Hindlimb muscle (tissue), 1 donor: ENCODE measurements around the gene CHD9. TPM values are rescaled to one million over a fixed set of nuclear protein-coding genes. Genes with fewer than 3 reads are reported as not detected.
"Not testable (repeated sequence)": the region's sequence is repeated elsewhere in the genome, so short reads cannot be mapped to it uniquely, and the experiment has no call there.

Experiments
- DNase-seq: peaks from one replicate; pipeline ENCODE4 v3.0.0-alpha.2; 2013
- polyA plus RNA-seq: library from polyadenylated mRNA; unstranded; fragments of 120-200 nt; gene quantifications from one replicate; pipeline ENCODE4 v1.2.1, GENCODE V29; 2013; ENCODE audit not compliant: insufficient read length

Gene CHD9, protein sequence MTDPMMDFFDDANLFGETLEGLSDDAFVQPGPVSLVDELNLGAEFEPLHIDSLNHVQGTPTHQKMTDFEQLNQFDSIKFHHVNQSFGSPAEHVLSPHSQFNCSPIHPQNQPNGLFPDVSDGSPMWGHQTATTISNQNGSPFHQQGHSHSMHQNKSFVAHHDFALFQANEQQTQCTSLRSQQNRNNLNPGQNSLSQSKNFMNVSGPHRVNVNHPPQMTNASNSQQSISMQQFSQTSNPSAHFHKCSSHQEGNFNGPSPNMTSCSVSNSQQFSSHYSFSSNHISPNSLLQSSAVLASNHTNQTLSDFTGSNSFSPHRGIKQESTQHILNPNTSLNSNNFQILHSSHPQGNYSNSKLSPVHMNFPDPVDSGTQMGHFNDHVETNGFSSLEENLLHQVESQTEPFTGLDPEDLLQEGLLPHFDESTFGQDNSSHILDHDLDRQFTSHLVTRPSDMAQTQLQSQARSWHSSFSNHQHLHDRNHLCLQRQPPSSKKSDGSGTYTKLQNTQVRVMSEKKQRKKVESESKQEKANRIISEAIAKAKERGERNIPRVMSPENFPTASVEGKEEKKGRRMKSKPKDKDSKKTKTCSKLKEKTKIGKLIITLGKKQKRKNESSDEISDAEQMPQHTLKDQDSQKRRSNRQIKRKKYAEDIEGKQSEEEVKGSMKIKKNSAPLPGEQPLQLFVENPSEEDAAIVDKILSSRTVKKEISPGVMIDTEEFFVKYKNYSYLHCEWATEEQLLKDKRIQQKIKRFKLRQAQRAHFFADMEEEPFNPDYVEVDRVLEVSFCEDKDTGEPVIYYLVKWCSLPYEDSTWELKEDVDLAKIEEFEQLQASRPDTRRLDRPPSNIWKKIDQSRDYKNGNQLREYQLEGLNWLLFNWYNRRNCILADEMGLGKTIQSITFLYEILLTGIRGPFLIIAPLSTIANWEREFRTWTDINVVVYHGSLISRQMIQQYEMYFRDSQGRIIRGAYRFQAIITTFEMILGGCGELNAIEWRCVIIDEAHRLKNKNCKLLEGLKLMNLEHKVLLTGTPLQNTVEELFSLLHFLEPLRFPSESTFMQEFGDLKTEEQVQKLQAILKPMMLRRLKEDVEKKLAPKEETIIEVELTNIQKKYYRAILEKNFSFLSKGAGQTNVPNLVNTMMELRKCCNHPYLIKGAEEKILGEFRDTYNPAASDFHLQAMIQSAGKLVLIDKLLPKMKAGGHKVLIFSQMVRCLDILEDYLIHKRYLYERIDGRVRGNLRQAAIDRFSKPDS (N-terminal part only)
- polyA plus RNA-seq, result 45.7 TPM

DNA sequence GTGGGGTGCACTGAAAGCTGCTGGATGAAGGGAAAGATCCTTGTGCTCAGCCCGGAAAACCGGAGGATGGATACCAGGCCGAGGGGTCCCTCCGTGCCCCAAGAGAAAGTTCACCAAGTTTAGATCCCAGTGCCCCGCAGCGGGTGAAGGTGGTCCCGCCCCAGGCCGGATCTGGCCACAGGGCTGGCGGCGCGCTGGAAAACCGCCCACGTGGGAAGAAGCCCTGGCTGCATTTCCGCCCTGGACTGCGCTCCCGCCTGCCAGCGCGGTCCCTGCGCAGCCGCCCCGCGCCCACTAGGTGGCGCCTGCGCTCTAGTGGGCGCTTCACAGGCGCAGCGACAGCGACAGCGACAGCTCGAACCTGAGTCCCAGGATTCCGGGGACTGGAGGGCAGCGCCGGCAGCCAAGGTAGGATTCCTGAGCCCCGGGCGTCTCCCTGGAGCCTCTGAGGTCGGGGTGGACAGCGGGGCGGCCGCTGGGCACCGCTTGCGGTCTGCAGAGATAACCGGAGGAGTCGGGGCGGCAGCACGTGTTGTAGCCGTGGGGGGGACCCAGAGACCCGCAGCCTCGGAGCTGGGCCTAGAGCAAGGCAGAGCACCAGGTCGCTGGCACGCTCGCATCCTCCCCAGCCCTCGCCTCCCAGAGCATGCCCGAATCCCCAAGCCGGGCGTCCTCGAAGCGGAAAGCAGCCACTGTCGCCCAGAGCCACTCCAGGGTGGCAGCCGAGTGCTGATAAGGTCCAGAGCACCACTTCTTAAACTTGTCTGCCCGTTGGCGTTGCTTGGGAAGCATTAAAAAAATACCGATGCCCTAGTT lies at the start of gene CHD9:
CHD9 (plus strand) TSS at position 322 of the 816 bp plus-strand sequence. CDS start 101,099 bp downstream, outside the sequence.
- DNase-seq, result peak; percentile 94

DNA sequence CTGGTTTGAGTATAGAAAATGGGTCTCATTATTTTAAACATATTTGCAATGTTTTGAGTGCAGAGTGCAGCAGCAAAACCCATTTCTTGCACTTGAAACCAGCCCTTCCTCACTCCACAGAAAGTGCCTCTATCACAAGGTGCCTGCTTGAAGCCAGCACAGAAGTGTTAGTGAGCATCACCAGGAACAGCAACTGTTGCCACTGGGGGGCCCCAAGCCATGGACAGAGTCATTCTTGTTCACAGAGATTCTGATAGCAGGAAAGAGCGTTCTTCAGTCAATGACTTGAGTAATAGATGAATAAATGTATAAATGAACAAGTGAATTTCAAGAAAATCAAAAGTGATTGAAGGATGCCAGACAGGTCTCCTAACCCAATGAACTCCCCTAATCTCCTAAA lies 47.7 kb upstream of the CHD9 start:
- DNase-seq, result no peak

DNA sequence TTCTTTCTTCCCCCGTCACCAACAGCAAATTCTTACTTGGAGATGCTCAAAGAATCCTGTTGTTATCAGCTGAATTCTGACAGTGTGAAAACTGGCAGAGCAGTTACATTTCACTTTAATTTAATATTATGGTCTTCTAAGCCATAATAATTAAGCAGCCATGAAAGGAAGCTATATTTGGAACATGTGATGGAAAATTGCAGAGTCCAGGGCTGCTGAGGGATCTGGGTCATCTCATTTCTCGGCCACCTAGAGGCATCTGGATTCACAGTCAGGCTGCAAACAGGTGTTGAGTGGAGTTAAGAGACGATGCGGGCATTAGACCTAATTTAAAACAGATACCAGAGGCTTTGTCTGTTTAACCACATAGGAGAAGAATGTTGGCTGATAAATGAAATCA lies 40.5 kb upstream of the CHD9 start:
- DNase-seq, result no peak

DNA sequence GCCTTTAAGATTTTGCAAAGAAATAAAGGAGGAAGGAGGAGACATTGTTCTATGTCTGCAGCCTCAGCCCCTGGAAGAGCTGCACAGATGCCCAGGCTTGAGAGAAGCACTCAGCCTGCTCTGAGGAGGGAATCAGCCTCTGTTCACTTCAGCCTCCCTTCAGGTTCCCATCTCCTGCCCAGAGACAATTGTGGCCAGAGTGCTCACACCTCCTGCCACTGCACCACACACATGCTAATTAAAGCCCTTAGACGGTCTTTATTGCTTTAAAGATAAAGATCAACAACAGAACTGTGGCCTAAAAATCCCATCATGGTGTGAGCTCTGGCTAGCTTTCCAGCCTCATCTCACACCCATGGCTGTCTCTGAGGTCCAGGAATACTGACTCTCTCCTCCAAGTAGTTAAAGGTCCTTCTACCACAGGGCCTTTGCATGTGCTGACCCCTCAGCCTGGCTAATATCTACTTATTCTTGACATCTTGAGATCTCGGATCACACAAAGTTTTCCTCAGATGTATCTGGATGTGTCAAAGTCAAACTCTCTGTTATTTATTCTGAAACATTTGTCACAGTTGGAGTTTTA lies 35.9 kb upstream of the CHD9 start:
- no peak for DNase-seq

DNA sequence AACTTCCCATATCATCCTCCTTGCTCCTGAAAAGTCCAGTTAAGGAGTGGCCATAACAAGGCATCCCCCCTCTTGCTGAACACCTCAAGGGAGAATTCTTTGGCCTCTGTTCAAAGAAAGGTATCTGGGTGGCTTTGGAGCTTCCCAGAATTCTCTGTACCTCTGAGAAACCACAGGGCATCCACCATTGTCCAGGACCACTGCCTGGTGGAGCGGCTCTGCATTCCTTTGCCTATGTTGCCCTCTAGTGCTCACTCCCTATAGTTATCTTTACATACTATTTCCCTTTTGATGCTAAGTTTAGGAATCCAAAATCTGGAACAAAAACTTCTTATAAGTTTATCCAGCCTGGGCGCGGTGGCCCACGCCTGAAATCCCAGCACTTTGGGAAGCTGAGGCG lies 32.4 kb upstream of the CHD9 start:
- peak; percentile 63 for DNase-seq

DNA sequence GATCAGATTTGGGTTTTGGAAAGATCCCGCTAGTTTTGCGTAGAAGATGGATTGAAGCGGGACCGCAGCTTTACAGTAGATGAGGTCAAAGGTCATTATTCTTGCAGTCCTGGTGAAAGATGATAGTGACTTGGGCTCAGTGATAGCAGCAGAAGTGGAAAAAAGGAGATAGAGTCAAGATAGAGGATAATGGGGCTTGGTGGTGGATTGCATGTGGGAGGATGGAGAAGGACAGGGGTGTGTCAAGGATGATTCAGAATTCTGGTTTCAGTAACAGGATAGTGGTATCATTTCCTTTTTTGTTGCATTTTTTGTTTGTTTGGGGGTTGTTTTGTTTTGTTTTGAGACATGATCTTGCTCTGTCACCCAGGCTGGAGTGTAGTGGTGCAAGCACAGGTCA lies 30.7 kb upstream of the CHD9 start:
- DNase-seq, result no peak

DNA sequence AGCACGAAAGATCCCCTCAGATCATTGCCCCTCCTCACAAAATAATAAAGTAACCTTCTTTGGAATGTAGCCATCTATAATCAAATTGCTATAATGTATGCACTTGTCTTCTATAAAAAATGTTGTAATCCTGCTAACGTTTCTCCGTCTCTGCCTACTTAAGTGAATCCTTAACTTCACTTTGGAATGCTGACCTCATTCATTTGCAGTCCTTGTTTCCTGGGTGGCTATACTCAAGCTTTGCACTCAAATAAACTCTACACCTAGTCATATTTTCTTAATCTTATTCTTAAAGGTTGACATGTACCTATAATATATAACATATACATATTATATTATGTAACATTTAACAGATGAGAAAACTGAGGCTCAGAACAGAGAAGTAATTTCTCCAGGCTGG lies 24.8 kb upstream of the CHD9 start:
- DNase-seq, result no peak

DNA sequence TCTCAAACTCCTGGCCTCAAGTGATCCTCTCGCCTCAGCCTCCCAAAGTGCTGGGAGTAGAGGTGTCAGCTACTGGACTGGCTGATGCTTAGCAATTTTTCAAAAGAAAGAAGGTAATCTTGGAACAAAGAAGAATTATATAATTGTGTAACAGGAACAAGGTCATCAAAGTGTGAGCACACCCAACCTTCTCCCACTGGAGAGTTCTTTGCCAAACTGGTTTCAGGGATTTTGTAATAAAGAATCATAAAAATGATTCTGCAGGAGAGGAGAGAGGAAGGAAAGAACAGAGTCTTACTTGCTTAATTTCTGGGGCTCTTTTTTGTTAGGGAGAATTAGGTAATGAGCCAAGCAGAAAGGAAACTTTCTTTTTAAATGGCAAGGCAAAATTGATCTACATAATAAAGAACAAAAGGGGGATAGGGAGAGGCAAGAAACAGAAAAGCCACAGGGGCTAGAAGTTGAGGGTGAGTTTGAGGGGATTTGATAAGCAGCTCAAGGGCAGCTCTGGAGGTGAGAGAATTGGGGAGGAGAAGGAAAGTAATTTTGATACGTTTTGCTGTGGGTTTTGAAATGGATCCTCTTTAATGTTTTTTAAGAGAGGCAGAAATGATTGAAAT lies 23.4 kb upstream of the CHD9 start:
- no peak for DNase-seq

DNA sequence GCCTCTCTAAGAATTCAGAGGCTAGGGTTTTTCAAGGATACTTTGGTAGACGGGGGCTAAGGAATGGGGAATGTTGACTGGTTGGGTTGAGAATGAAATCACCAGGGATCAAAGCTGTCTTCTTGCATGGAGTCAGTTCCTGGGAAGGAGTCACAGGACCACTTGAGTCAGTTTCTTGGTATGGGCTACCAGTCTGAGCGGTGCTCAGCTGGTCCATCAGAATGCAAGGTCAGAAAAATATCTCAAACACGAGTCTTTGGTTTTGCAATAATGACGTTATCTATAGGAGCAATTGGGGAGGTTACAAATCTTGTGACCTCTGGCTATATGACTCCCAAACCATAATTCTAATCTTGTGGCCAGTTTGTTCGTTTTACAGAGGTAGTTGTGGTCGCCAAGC lies 20.5 kb upstream of the CHD9 start:
- DNase-seq, result no peak

DNA sequence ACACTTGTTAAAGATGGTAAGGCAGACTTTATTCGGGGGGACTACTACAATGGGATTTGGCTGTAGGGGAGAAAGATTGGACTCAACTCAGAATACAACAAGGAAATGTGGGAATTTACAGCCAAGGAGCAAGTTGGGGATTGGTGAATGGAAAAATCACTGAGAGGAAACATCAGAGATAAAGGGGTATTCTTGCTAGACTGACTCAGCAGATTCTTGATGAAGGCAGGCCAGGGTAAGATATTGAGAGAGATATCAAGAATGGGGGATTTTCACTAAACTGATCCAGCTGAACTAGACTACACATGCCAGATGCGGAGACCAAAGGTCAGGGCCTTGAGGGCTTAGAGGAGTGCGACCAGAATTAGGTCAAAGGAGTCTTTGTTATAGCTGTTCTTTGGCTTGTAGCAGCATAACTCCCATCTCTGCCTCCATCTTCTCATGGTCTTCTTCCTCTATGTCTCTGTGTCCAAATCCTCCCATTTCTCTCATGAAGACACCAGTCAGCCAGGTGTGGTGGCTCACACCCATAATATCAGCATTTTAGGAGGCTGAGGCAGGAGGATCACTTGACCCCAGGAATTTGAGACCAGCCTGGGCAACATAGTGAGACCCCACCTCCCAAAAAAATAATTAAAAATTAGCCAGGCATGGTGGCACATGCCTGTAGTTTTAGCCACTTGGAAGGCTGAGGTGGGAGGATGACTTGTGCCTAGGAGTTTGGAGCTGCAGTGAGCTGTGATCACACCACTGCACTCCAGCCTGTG lies 19.4 kb upstream of the CHD9 start:
- no peak for DNase-seq

DNA sequence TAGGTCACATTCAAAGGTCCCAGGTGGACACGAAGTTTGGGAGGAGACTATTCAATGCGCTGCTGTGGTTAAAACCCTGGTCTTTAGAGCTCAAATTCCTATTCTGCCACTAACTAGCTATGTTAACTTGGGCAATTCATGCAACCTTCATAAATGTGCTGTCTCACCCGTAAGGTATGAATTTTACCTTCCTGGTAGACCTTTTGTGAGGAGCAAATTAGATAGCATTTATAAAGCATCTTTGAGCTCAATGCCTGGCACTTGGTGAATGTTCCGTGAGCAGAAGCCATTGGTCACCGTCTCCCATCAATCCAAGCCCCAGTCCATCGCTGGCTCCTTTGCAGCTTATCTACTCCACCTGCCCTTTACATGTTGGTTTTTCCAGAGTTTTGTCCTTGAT lies 18.7 kb upstream of the CHD9 start:
- DNase-seq, result no peak

DNA sequence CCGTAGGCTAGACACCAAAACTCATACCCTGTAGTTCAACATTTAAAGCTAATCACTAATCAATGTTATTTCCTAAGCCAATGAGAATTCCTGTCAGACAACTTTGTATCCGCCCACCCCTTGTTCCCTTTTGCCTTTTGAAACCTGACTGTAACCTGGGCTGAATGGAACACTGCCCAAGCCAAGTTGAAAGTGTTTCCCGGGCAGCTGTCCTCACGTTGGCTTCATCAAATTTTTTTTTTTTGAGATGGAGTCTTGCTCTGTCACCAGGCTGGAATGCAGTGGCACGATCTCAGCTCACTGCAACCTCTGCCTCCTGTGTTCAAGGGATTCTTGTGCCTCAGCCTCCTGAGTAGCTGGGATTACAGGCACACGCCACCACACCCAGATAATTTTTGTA lies 18.1 kb upstream of the CHD9 start:
- DNase-seq, result not testable (repeated sequence)

DNA sequence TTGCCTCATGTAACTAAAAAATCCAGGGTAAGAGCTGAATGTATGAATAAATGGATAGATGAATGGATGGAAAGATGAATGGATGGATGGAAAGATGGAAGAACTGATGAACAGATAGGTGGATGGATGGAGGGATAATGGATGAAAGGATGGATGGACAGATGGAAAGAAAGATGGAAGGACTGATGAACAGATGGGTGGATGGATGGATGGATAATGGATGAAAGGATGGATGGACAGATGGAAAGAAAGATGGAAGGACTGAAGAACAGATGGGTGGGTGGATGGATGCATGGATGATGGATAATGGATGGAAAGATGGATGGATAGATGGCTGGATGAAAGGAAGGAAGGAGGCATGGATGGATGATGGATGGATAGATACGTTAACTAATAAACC lies 14.0 kb upstream of the CHD9 start:
- DNase-seq, result no peak

DNA sequence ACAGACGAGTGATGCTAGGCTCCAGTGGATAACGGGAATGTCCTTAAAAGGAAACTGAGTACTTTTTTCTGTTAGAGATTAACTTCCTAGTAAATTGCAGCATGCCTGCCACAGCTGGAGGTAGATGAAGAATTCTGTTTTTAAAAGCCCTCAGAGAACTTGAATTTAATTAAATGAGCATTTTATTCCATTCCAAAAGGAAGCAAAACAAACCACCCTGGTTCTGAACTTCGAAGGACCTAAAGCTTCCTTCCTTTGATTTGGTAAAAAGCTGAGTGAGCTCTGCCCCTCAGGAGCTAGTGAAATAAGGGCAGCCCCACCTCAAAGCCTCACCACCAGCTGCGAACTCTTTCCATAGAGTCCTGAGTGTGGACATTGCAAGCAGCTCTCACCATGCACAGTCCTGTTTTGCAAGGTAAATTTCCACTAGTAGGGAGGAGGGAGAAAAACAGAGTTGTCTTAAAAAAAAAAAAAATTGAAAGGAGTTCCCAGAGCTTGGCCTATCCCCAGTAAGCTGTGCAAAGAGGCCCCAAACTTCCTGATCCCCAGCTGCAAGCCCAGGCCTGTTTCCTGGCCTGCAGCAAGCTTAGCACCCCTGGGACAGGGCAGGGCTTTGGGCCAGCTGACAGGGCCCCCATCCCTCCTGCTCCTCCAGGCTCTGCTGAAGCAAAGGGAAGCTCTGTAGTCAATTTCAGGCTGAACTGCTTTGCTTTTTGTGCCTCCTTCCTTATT lies 13.3 kb upstream of the CHD9 start:
- peak; percentile 92 for DNase-seq

DNA sequence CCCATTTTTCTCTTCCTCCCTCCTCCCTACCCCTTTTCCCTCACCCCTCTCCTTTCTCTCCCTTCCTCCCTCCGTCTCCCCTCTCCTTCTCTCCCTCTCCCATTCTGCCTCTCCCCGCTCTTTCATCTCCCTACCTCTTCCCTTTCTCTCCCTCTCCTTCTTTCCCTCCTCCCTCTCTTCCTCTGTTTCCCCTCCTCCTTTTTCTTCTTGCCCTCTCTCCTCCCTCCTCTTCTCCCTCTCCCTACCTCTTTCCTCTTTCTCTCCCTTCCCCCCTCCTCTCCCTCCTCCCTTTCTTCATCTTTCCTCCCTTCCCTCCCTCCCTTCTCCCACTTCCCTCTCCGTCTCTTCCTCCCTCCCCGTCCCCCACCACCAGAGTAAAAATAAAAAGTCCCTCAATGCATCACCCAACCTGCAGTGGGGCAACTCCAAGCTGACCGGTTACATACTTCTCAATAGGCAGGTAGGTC lies 12.5 kb upstream of the CHD9 start:
- DNase-seq, result no peak

DNA sequence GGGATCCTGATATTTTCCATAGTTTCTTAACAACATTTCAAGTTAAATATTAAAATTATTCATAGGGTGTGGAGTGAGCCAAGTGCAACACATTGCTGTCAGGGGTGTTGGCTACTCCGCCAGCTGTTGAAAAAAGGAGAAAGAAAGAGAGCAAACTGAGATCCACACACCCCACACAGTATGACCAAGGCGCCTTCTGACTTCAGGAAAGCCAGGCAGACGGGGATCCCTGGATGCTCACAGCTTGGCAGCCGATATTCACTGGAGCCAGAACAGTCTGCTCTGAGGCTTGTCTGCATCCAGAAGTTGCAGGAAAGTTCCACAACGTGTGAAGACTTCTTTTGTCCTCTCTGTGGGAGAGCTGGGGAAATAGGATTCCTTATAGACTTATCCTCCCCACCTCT lies 11.4 kb upstream of the CHD9 start:
- peak; percentile 51 for DNase-seq

DNA sequence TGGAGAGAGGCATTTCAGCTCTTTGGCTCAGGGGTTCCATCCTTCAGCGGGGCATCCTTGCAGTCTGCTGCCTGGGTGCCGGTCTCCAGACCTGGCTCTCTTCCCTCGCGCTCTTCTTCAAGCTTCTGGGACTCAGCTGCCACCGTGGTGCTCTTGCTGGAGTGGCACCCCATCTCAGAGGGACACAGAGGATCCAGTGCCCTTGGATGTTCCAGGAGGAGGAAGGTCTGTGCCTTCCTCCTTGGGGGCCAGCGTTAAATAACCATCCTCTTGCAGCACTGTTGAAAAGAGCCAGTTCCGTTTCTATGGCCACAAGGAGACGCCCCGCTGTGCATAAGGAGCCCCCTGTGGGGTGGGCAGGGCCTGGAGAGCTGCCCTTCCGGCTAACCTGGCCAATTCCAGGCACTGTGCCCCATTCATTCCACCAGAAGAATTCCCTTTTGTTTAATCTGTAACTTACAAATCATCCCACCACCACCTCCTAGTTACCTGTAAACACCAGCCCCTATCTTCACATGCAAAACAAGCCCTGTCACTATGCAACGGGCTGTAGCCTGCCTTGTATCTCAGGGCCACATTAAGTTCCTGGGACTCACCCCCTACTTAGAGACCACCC lies 10.7 kb upstream of the CHD9 start:
- DNase-seq, result no peak

DNA sequence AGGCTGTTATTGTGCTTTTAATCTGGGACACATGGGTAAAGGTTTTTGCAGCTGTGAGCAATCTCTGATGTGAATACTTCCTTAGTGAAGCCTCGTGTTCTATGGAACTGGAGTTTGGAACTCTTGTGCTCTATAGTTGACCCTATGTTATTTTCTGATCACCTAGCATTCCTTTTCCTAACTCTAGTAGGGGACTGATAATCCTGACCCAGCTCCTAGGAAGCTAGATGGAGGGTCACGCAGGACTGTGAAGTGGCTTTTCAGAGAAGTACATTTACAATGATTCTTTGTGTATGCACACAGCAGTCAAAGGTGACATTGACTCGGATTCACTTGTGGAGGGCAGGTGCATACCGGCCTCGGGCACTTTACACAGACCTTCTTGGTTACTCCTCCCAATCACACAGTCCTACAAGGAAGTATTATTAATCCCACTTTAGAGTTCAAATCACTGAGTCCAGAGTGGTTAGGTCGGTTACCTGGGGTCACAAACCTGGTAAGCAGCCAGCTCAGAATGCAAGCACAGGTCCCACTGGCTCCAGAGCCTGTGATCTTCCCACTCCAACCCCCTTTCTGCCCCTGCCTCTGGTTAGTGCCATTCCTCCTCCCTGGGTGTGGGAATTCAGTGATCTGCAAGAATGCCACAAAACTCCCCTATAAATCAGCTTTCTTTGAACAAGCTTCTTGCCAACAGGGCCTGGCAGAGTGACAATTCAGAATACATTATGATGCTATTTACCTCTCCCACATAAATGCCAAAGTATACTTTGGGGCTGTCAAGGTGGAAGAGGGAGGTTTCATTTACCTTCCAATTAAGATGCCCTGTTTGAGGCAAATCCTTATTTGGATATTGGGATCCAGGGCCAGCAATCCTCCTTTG lies 9.2 kb upstream of the CHD9 start:
- no peak for DNase-seq
